Breast epithelium (tissue), 3 donors: ENCODE results near the gene ACO2.

Source experiments
- POLR2A ChIP-seq: fragments of 450-650 bp; IDR thresholded peaks from one replicate; pipeline ENCODE4 v1.6.1; 2016; ENCODE audit warnings: antibody characterized with exemption, mild to moderate bottlenecking, moderate library complexity
- POLR2AphosphoS5 ChIP-seq, 3 donors: sonication (generic); formaldehyde crosslinking; IDR thresholded peaks; one replicate each; pipeline ENCODE4 v1.6.1; 2017; ENCODE audit warnings: antibody characterized with exemption in 3 of 3
- TF ChIP-seq, protein P1 (sequence below), 3 donors: fragments of 450-650 bp; IDR thresholded peaks; one replicate each; pipeline ENCODE4 v1.5.1; 2016 to 2017; ENCODE audit warnings: antibody characterized with exemption in 3 of 3, mild to moderate bottlenecking in 3 of 3, moderate library complexity in 3 of 3

DNA sequence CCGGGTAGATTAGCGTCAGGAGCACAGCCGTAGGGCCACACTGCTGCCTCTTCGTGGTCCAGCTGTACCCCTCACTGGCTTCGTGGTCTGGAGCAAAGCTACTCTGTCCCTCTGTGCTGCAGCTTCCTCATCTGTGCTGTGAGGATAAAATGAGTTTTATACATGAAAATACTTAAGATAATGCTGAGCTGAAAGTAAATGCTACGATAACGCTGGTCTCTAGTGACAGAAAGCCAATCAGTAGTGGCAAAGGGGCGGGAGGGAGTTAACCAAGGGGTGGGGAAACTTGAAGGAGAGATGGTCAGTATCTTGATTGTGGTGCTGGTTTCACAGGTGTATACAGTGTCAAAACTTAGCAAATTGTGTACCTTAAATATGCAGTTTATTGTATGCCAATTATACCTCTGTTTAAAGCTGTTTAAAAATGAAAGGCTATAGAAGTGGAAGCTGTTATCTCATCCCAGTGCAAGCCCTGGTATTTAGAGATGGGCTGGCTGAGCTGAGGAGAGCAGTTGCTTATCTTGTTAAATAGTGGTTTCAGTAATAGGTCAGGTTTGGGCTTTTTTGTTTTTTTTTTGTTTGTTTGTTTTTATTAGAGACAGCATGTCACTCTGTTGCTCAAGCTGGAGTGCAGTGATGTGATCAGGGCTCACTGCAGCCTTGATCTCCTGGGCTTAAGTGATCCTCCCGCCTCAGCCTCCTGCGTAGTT is 36.7 kb downstream of the ACO2 start:
- TF ChIP-seq POLR2AphosphoS5 (IDR thresholded peaks at IDR 0.05) (no peak), POLR2A (no peak)
- TF ChIP-seq, protein P1, sequence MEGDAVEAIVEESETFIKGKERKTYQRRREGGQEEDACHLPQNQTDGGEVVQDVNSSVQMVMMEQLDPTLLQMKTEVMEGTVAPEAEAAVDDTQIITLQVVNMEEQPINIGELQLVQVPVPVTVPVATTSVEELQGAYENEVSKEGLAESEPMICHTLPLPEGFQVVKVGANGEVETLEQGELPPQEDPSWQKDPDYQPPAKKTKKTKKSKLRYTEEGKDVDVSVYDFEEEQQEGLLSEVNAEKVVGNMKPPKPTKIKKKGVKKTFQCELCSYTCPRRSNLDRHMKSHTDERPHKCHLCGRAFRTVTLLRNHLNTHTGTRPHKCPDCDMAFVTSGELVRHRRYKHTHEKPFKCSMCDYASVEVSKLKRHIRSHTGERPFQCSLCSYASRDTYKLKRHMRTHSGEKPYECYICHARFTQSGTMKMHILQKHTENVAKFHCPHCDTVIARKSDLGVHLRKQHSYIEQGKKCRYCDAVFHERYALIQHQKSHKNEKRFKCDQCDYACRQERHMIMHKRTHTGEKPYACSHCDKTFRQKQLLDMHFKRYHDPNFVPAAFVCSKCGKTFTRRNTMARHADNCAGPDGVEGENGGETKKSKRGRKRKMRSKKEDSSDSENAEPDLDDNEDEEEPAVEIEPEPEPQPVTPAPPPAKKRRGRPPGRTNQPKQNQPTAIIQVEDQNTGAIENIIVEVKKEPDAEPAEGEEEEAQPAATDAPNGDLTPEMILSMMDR (IDR thresholded peaks at IDR 0.05) = no peak
